A673 (cell line): ENCODE data around the gene PCDH19. TPM values are rescaled to one million over a fixed set of nuclear protein-coding genes. Genes with fewer than 3 reads are reported as not detected.

Source experiments
- BruUV-seq: library from RNA; stranded (reverse); fragments of 400-500 nt; replicated peaks from 2 replicates; lab custom pipeline; 2021; lab: Mats Ljungman, UMichigan
- CTCF ChIA-PET: fragments of 300-600 bp; sonication (Branson Sonifier 250); formaldehyde crosslinking; loops from one replicate; lab custom pipeline; 2022; ENCODE audit warnings: antibody characterized with exemption; lab: Charles Lee
- POLR2A ChIA-PET: fragments of 300-600 bp; sonication (Branson Sonifier 250); formaldehyde crosslinking; loops from one replicate; lab custom pipeline; 2022; ENCODE audit warnings: antibody characterized with exemption; ENCODE audit not compliant: low non-redundant PET; lab: Charles Lee
- DNase-seq: peaks from one replicate; pipeline ENCODE4 v3.0.0-alpha.2; 2015; ENCODE audit warnings: low spot score
- H3K27ac ChIP-seq: fragments of 200-600 bp; sonication (generic); 2 replicates; pipeline ENCODE4 v1.5.1; 2016; ENCODE audit warnings: mixed run types, low read depth, mild to moderate bottlenecking, mixed read lengths, antibody characterized with exemption, low read length; ENCODE audit not compliant: poor library complexity, severe bottlenecking
- H3K27me3 ChIP-seq: fragments of 200-600 bp; sonication (generic); replicated peaks from 2 replicates; pipeline ENCODE4 v1.6.1; 2017; ENCODE audit warnings: mixed run types, low read depth, mild to moderate bottlenecking, mixed read lengths, antibody characterized with exemption, low read length; ENCODE audit not compliant: insufficient read depth, poor library complexity
- H3K36me3 ChIP-seq: fragments of 200-600 bp; sonication (generic); 2 replicates; pipeline ENCODE4 v1.6.1; 2016; ENCODE audit warnings: mixed run types, mild to moderate bottlenecking, mixed read lengths, antibody characterized with exemption, low read length; ENCODE audit not compliant: insufficient read depth, poor library complexity, severe bottlenecking
- H3K4me1 ChIP-seq: fragments of 200-600 bp; sonication (generic); 2 replicates; pipeline ENCODE4 v1.6.1; 2017; ENCODE audit warnings: mixed run types, mild to moderate bottlenecking, mixed read lengths, antibody characterized with exemption, low read length; ENCODE audit not compliant: insufficient read depth, poor library complexity, severe bottlenecking
- H3K4me3 ChIP-seq: fragments of 200-600 bp; sonication (generic); 2 replicates; pipeline ENCODE4 v1.5.1; 2016; ENCODE audit warnings: low read depth, mixed run types, mild to moderate bottlenecking, mixed read lengths, low read length; ENCODE audit not compliant: poor library complexity, severe bottlenecking
- H3K9me3 ChIP-seq: fragments of 200-600 bp; sonication (generic); 2 replicates; pipeline ENCODE4 v1.6.1; 2016; ENCODE audit warnings: mixed run types, low read depth, mild to moderate bottlenecking, mixed read lengths, antibody characterized with exemption, low read length; ENCODE audit not compliant: poor library complexity, severe bottlenecking
- EZH2 ChIP-seq: fragments of 200-600 bp; sonication (generic); IDR thresholded peaks from 2 replicates; pipeline ENCODE4 v1.6.1; 2017; ENCODE audit warnings: borderline replicate concordance, low read depth, mild to moderate bottlenecking, mixed read lengths, antibody characterized with exemption, low read length; ENCODE audit not compliant: poor library complexity, severe bottlenecking
- intact Hi-C: fragments of 100-400 bp; cut with micrococcal nuclease; formaldehyde crosslinking; loops from one replicate; pipeline ENCODE4 v1.10.0; 2022; ENCODE audit not compliant: unreplicated experiment
- total RNA-seq: library from RNA; stranded (reverse); gene quantifications from 2 replicates; pipeline ENCODE4 v1.2.3, GENCODE V29; 2021
- TF ChIP-seq, protein P1 (sequence below): fragments of 300-800, 200-600 bp; sonication (generic); conservative IDR thresholded peaks from 2 replicates; pipeline ENCODE4 v1.5.1; 2017; ENCODE audit warnings: low read depth, mild to moderate bottlenecking, antibody characterized with exemption, low read length, moderate library complexity, mixed read lengths

Gene PCDH19
- total RNA-seq, 1 experiment from 2014 or later, result 0.80 TPM

DNA sequence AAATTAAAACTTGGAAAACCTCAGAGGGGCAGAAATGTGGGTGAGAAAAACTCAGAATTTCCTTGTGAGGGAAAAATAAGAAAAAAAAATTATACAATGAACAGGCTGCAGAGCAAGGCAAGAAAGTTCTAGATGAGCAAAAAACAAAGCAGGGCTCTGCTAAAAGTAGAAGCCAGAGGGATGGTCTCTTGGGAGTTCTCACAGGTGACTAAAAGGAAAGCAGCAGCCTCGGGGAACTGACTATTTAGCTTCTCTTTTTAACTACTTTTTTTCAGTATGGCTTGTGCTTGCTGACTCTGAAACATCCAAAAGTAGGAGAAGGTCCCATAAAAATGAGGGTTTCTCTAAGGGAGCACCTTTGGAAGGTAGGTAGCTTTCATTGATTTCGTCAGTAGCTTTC, 36.4 kb downstream of the PCDH19 start:
- Histone ChIP-seq H3K4me3 (no peak overlapping the region), H3K27me3 (no peaks in the 10 kb centered on the region), H3K9me3 (no peaks in the 10 kb centered on the region), H3K4me1 (no peaks in the 10 kb centered on the region), H3K27ac (no peak overlapping the region), H3K36me3 (no peaks in the 10 kb centered on the region)
- TF ChIP-seq EZH2, result no peak
- TF ChIP-seq, protein P1, sequence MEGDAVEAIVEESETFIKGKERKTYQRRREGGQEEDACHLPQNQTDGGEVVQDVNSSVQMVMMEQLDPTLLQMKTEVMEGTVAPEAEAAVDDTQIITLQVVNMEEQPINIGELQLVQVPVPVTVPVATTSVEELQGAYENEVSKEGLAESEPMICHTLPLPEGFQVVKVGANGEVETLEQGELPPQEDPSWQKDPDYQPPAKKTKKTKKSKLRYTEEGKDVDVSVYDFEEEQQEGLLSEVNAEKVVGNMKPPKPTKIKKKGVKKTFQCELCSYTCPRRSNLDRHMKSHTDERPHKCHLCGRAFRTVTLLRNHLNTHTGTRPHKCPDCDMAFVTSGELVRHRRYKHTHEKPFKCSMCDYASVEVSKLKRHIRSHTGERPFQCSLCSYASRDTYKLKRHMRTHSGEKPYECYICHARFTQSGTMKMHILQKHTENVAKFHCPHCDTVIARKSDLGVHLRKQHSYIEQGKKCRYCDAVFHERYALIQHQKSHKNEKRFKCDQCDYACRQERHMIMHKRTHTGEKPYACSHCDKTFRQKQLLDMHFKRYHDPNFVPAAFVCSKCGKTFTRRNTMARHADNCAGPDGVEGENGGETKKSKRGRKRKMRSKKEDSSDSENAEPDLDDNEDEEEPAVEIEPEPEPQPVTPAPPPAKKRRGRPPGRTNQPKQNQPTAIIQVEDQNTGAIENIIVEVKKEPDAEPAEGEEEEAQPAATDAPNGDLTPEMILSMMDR, result no peak
- BruUV-seq, result no TSS peak
- no peak for DNase-seq
- CTCF ChIA-PET, result no interaction called here
- POLR2A ChIA-PET, result no interaction called here
- intact Hi-C loops, result no loop called here

DNA sequence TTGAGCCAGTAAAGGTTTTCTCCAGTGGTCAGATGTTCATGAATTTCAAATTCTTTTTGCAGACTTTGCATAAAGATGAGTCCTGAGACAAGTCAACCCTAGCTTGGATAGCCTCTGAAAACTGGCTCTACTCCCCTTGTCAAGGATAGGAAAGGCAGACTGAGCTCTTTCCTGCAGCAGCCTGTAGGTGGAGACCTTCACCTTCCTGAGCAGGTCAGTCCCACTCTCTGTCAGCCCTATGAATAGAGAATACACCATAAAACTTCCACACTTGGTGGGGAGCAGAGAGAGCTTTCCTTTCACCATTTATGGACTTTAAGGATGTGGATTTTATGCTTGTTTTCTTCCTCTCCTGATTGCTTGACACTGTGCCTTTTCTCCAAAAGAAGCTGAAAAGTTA, 41.9 kb downstream of the PCDH19 start:
- intact Hi-C loops, result no loop called here
- ChIA-PET CTCF (interaction anchor here (0.5 to 1.1 kb wide), 2 partner anchors 11 to 45 kb away, joined by 3 to 9 read pairs; no protein-coding TSS in a partner anchor), POLR2A (interaction anchor here (0.6 kb wide), 1 partner anchor 1239 kb away, joined by 3 read pairs; no protein-coding TSS in a partner anchor)
- H3K36me3 ChIP-seq, result no peaks in the 10 kb centered on the region
- no peak overlapping the region for H3K4me3 ChIP-seq
- no peaks in the 10 kb centered on the region for H3K27me3 ChIP-seq
- H3K27ac ChIP-seq, result no peak overlapping the region
- H3K4me1 ChIP-seq, result no peaks in the 10 kb centered on the region
- DNase-seq, result peak; percentile 9
- no peak for TF ChIP-seq EZH2
- TF ChIP-seq, protein P1, result peak; percentile 45
- no TSS peak for BruUV-seq
- no peaks in the 10 kb centered on the region for H3K9me3 ChIP-seq

DNA sequence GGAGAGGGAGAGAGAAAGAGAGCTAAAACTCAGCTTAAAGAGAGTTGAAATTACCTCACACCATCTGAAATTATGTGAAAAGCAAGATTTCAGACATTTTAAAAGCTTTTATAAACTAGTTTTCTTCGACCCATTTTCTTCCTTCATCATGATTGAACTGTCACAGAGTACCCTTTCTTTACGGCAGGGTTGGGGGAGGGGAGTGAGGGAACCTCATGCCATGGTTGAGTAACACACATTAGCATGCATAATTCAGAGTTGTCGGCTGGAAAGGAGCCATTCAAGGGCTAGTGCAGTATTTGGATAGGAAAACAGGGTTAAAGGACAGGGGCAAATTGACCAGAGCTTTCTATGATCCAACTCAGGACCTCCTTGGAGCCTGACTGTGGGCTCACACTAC, 46.2 kb downstream of the PCDH19 start:
- Histone ChIP-seq H3K36me3 (no peaks in the 10 kb centered on the region), H3K4me1 (no peaks in the 10 kb centered on the region), H3K4me3 (no peak overlapping the region), H3K27me3 (no peaks in the 10 kb centered on the region), H3K27ac (no peak overlapping the region), H3K9me3 (no peaks in the 10 kb centered on the region)
- DNase-seq, result peak; percentile 7
- no TSS peak for BruUV-seq
- intact Hi-C loops, result no loop called here
- ChIA-PET POLR2A (no interaction called here), CTCF (no interaction called here)
- TF ChIP-seq EZH2, result no peak
- TF ChIP-seq, protein P1, result no peak
